ENCODE results near the gene MAD1L1. TPM values are rescaled to one million over a fixed set of nuclear protein-coding genes. Genes with fewer than 3 reads are reported as not detected.

MAD1L1 gene
- total and polyA plus RNA-seq, 2 of the 8 experiments (the other 6 are each of a cell fraction or from before 2014, with no cell fraction given) = 40.4 to 44.6 TPM

- no peak for TF ChIP-seq CBX5 (IDR thresholded peaks at IDR 0.05; ENCODE audit: low read depth, low read length)
- TF ChIP-seq, protein P1, sequence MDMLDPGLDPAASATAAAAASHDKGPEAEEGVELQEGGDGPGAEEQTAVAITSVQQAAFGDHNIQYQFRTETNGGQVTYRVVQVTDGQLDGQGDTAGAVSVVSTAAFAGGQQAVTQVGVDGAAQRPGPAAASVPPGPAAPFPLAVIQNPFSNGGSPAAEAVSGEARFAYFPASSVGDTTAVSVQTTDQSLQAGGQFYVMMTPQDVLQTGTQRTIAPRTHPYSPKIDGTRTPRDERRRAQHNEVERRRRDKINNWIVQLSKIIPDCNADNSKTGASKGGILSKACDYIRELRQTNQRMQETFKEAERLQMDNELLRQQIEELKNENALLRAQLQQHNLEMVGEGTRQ (IDR thresholded peaks at IDR 0.05; ENCODE audit: low read length) = no peak
Measured at GRCh38 chr7:2048006-2048405, 184.7 kb downstream of the MAD1L1 start (continued).
